Hematopoietic multipotent progenitor cell treated with erythropoietin and hydrocortisone succinate and interleukin-3 and kit ligand, for 6 days (in vitro differentiated cells): ENCODE results near the gene CAPN9.
A peak's percentile ranks its signal among the peaks of the same experiment; 100 is the strongest.
"Not testable (repeated sequence)": the region's sequence is repeated elsewhere in the genome, so short reads cannot be mapped to it uniquely, and the experiment has no call there.

Experiments used
- DNase-seq: peaks from one replicate; pipeline ENCODE4 v3.0.0-alpha.2; 2015

The CAPN9 gene

GRCh38 chr1:230749150-230749549, 2.0 kb downstream of the CAPN9 start:
- no peak for DNase-seq

GRCh38 chr1:230749635-230750034, 2.4 kb downstream of the CAPN9 start:
- DNase-seq: no peak

GRCh38 chr1:230750576-230750975, 3.4 kb downstream of the CAPN9 start:
- no peak for DNase-seq

- no peak for DNase-seq
These were observed 3.9 kb downstream of the CAPN9 start for GRCh38 chr1:230750986-230751625.

- DNase-seq: no peak
These were observed 5.2 kb downstream of the CAPN9 start for GRCh38 chr1:230752407-230752806.

GRCh38 chr1:230753191-230753585, 6.0 kb downstream of the CAPN9 start:
- no peak for DNase-seq

GRCh38 chr1:230753586-230754251, 6.5 kb downstream of the CAPN9 start:
- DNase-seq: peak; percentile 32

GRCh38 chr1:230754796-230755195, 7.6 kb downstream of the CAPN9 start:
- no peak for DNase-seq

GRCh38 chr1:230757856-230758708, 10.9 kb downstream of the CAPN9 start:
- no peak for DNase-seq

- DNase-seq: no peak
These were observed 11.7 kb downstream of the CAPN9 start for GRCh38 chr1:230758709-230759368.

- DNase-seq: no peak
These were observed 12.3 kb downstream of the CAPN9 start for GRCh38 chr1:230759369-230760065.

GRCh38 chr1:230760360-230760827, 13.2 kb downstream of the CAPN9 start:
- DNase-seq: no peak

- DNase-seq: no peak
These were observed 14.4 kb downstream of the CAPN9 start for GRCh38 chr1:230761443-230762167.

- no peak for DNase-seq
These were observed 16.9 kb downstream of the CAPN9 start for GRCh38 chr1:230763927-230764591.

- DNase-seq: no peak
These were observed 19.1 kb downstream of the CAPN9 start for GRCh38 chr1:230766318-230766717.

- not testable (repeated sequence) for DNase-seq
These were observed 20.8 kb downstream of the CAPN9 start for GRCh38 chr1:230767859-230768612.

GRCh38 chr1:230768903-230769570, 21.8 kb downstream of the CAPN9 start:
- DNase-seq: no peak

- no peak for DNase-seq
These were observed 23.1 kb downstream of the CAPN9 start for GRCh38 chr1:230770317-230770716.

- no peak for DNase-seq
These were observed 24.7 kb downstream of the CAPN9 start for GRCh38 chr1:230771773-230772354.
